PFSK-1 (cell line): Measurements from ENCODE around the gene NTN3.

Source experiments
- SIN3A ChIP-seq: IDR thresholded peaks from 2 replicates; pipeline ENCODE4 v1.6.1; 2012; ENCODE audit warnings: mild to moderate bottlenecking, low read length, moderate library complexity, borderline replicate concordance; ENCODE audit not compliant: insufficient read depth
- TAF1 ChIP-seq: IDR thresholded peaks from 2 replicates; pipeline ENCODE4 v1.6.1; 2012; ENCODE audit warnings: low read length, control low read depth, borderline replicate concordance; ENCODE audit not compliant: insufficient read depth

DNA sequence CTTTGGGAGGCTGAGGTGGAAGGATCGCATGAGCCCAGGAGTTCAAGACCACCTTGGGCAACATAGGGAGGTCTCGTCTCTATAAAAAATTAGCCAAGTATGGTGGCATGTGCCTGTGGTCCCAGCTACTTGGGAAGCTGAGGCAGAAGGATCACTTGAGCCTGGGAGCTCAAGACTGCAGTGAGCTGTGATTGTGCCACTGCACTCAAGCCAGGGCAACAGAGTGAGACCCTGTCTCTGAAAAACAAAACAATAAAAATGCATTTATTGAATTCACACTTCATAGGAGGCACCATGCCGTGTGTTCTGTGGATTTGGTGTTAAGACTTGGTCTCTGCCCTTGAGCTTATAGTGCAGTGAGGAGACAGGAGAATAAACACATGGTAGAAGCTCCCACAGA is 6.2 kb downstream of the NTN3 start:
- TF ChIP-seq TAF1 (no peak), SIN3A (no peak)
